ENCODE results near the gene GABPB2.

GABPB2 gene

DNA sequence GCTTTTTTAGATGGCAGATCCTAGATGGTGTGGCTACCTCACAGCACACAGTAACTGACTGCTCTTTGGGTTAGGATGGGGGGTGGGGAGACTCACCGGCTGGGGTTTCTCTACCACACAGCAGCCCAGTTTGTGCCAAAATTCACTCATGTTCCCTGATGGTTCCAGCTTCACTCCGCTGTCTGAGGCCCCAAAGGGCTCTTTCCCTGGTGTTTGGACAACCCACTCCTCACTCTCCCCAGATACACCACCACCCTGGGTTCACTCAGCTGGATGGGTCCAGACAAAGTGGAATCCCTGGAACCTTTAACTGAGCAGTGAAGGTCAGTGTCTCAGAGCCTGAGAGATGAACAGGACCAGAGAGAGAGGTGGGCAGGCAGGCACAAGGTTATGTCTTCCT lies 15.0 kb upstream of the GABPB2 start:
- H3K36me3 ChIP-seq (replicated peaks; ENCODE audit: low read depth, low read length): peaks cover 57% of the 10 kb centered on the region
- H2AFZ ChIP-seq (ENCODE audit: low read depth, low read length): no peak overlapping the region
- H3K27ac ChIP-seq (ENCODE audit: low read length): no peak overlapping the region
- H3K9me3 ChIP-seq (ENCODE audit: insufficient read depth, low read length): no peaks in the 10 kb centered on the region
- peaks cover 46% of the 10 kb centered on the region for H3K79me2 ChIP-seq (ENCODE audit: low read length)
- TF ChIP-seq, protein P1, sequence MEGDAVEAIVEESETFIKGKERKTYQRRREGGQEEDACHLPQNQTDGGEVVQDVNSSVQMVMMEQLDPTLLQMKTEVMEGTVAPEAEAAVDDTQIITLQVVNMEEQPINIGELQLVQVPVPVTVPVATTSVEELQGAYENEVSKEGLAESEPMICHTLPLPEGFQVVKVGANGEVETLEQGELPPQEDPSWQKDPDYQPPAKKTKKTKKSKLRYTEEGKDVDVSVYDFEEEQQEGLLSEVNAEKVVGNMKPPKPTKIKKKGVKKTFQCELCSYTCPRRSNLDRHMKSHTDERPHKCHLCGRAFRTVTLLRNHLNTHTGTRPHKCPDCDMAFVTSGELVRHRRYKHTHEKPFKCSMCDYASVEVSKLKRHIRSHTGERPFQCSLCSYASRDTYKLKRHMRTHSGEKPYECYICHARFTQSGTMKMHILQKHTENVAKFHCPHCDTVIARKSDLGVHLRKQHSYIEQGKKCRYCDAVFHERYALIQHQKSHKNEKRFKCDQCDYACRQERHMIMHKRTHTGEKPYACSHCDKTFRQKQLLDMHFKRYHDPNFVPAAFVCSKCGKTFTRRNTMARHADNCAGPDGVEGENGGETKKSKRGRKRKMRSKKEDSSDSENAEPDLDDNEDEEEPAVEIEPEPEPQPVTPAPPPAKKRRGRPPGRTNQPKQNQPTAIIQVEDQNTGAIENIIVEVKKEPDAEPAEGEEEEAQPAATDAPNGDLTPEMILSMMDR (IDR thresholded peaks at IDR 0.05; ENCODE audit: low read depth, low read length): no peak
- TF ChIP-seq EZH2phosphoT487 (IDR thresholded peaks at IDR 0.05; ENCODE audit: low read depth): no peak
- H4K20me1 ChIP-seq (ENCODE audit: insufficient read depth, low read length): peaks cover 23% of the 10 kb centered on the region
- H3K4me1 ChIP-seq (ENCODE audit: low read length): peaks cover 22% of the 10 kb centered on the region
- H3K9ac ChIP-seq (ENCODE audit: low read length): no peak overlapping the region
- H3K27me3 ChIP-seq (ENCODE audit: low read depth, low read length): no peaks in the 10 kb centered on the region
- no peak overlapping the region for H3K4me2 ChIP-seq (ENCODE audit: low read length)
- no peak overlapping the region for H3K4me3 ChIP-seq (ENCODE audit: low read length)

DNA sequence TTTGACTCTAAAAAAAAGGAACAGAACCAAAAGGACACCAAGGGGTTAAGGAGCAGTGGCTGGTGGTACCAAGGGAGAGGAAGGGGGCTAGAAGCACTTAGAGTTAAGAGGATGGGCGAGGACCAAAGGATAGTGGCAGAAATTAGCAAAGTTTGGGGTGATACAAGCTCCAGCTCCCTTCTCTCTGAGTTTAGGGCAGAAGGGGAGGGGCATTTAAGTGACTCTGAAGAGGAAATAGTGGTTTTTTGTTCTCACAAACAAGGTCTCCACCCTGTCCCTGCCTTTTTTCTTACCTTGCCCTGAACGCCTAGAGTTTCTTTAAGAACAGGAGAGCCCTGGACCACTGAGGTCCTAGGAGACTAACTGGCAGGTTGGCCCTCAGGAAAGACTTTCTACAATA lies 14.4 kb upstream of the GABPB2 start:
- Histone ChIP-seq H3K9ac (ENCODE audit: low read length) (no peak overlapping the region), H4K20me1 (ENCODE audit: insufficient read depth, low read length) (peaks cover 23% of the 10 kb centered on the region), H3K9me3 (ENCODE audit: insufficient read depth, low read length) (no peaks in the 10 kb centered on the region), H3K27me3 (ENCODE audit: low read depth, low read length) (no peaks in the 10 kb centered on the region), H3K36me3 (replicated peaks; ENCODE audit: low read depth, low read length) (peaks cover 54% of the 10 kb centered on the region), H3K79me2 (ENCODE audit: low read length) (peaks cover 46% of the 10 kb centered on the region), H2AFZ (ENCODE audit: low read depth, low read length) (no peak overlapping the region), H3K4me2 (ENCODE audit: low read length) (no peak overlapping the region), H3K4me1 (ENCODE audit: low read length) (peaks cover 26% of the 10 kb centered on the region), H3K4me3 (ENCODE audit: low read length) (no peak overlapping the region), H3K27ac (ENCODE audit: low read length) (no peak overlapping the region)
- no peak for TF ChIP-seq EZH2phosphoT487 (IDR thresholded peaks at IDR 0.05; ENCODE audit: low read depth)
- TF ChIP-seq, protein P1 (IDR thresholded peaks at IDR 0.05; ENCODE audit: low read depth, low read length): no peak

DNA sequence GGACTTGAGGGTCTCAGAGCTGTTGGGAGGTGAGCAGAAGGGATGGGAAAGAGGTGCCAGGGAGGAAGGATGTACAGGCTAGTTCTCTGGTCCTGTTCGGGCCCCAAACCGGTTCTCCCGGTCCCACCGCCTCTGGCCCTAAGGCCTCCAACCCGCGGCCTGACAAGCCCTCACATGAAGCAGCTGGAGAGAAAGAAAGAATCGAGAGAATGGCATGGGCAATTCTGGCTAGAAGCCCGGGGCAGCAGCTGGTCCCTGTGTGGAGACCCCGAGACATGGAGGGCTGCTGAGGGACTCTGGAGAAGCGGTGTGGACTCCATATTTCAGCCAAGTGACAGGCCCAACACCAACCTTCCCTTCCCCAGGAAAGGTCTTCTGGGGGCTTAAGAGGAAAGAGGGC lies 11.9 kb upstream of the GABPB2 start:
- Histone ChIP-seq H3K27me3 (ENCODE audit: low read depth, low read length) (no peaks in the 10 kb centered on the region), H3K36me3 (replicated peaks; ENCODE audit: low read depth, low read length) (peaks cover 36% of the 10 kb centered on the region), H3K27ac (ENCODE audit: low read length) (peak overlapping the region; percentile 65), H3K9ac (ENCODE audit: low read length) (peak overlapping the region; percentile 95), H2AFZ (ENCODE audit: low read depth, low read length) (no peak overlapping the region), H3K79me2 (ENCODE audit: low read length) (peaks cover 46% of the 10 kb centered on the region), H3K4me1 (ENCODE audit: low read length) (peaks cover 26% of the 10 kb centered on the region), H3K4me3 (ENCODE audit: low read length) (peak overlapping the region; percentile 89), H4K20me1 (ENCODE audit: insufficient read depth, low read length) (peaks cover 23% of the 10 kb centered on the region), H3K9me3 (ENCODE audit: insufficient read depth, low read length) (no peaks in the 10 kb centered on the region), H3K4me2 (ENCODE audit: low read length) (peak overlapping the region; percentile 96)
- TF ChIP-seq EZH2phosphoT487 (IDR thresholded peaks at IDR 0.05; ENCODE audit: low read depth): no peak
- TF ChIP-seq, protein P1 (IDR thresholded peaks at IDR 0.05; ENCODE audit: low read depth, low read length): no peak

DNA sequence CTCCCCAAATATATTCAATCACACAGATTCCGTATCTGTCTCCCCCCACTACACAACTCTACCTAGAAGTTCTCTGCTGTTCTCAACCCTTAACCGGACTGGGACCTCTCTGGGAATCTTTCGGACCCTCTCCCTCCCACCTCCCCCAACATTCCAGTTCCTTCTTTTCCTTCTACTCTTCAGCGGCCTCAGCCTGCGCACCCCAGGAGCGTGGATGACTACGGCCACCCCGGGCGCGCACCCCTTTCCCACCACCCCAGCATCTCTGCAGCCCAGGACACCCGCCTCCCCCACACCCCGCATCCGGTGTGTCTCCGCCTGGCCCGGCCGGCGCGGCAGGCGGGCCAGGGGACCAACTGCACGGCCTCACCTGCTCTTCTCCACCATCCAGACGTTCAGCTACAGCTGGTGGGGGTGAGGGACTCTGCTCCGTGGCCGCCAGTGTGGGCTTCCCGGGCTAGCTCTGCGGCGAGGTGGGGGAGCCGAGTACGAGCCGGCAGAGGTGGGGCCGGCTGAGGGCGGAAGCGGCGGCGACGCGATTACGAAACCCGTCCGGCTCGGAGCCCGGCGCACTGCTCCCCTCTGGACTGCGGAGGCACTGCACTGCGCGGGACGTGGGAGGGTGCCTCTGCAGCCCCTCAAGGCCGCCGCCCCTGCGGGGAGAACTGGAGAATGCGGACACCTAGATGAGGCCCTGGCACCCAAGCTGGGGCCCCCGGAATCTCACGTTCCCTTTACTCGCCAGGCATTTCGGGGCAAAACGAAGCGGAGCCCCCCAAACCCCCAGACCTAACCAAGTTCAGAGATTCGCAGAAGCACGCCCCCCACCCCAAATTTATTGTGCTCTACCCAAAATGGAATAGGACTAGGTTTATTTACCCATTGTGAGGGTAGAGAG lies 11.2 kb upstream of the GABPB2 start, which contains the start of gene CDC42SE1:
Gene CDC42SE1 (minus strand): TSS at position 514 of the 898 bp plus-strand sequence. CDS start 3,892 bp downstream, outside the sequence.
- Histone ChIP-seq H3K9me3 (ENCODE audit: insufficient read depth, low read length) (no peaks in the 10 kb centered on the region), H3K27ac (ENCODE audit: low read length) (peak within 1 kb of the TSS; percentile 65), H3K9ac (ENCODE audit: low read length) (peak within 1 kb of the TSS; percentile 95), H3K36me3 (replicated peaks; ENCODE audit: low read depth, low read length) (peaks cover 32% of the 10 kb centered on the region), H3K4me1 (ENCODE audit: low read length) (peaks cover 26% of the 10 kb centered on the region), H3K4me2 (ENCODE audit: low read length) (peak within 1 kb of the TSS; percentile 96), H3K27me3 (ENCODE audit: low read depth, low read length) (no peaks in the 10 kb centered on the region), H2AFZ (ENCODE audit: low read depth, low read length) (peak within 1 kb of the TSS; percentile 92), H3K79me2 (ENCODE audit: low read length) (peaks cover 46% of the 10 kb centered on the region), H4K20me1 (ENCODE audit: insufficient read depth, low read length) (peaks cover 23% of the 10 kb centered on the region), H3K4me3 (ENCODE audit: low read length) (peak within 1 kb of the TSS; percentile 89)
- TF ChIP-seq, protein P1 (IDR thresholded peaks at IDR 0.05; ENCODE audit: low read depth, low read length): peak; percentile 65
- no peak for TF ChIP-seq EZH2phosphoT487 (IDR thresholded peaks at IDR 0.05; ENCODE audit: low read depth)
